ENCODE measurements around the gene PLEKHO2.

Gene PLEKHO2

GRCh38 chr15:64847876-64848716 lies 6.4 kb downstream of the PLEKHO2 start:
- no peak overlapping the region for H3K27ac ChIP-seq
- TF ChIP-seq CTCF (IDR thresholded peaks at IDR 0.05; ENCODE audit: low read depth, low read length) = no peak
- H3K27me3 ChIP-seq (ENCODE audit: insufficient read depth, low read depth, severe bottlenecking) = no peaks in the 10 kb centered on the region
- no peaks in the 10 kb centered on the region for H3K9me3 ChIP-seq (ENCODE audit: severe bottlenecking)
- DNase-seq = no peak
- peaks cover 13% of the 10 kb centered on the region for H3K36me3 ChIP-seq
- no peak overlapping the region for H3K4me3 ChIP-seq (ENCODE audit: low read depth, low read length)

- Histone ChIP-seq H3K27ac (no peak overlapping the region), H3K4me3 (ENCODE audit: low read depth, low read length) (no peak overlapping the region), H3K36me3 (peaks cover 28% of the 10 kb centered on the region), H3K27me3 (ENCODE audit: insufficient read depth, low read depth, severe bottlenecking) (no peaks in the 10 kb centered on the region), H3K9me3 (ENCODE audit: severe bottlenecking) (no peaks in the 10 kb centered on the region)
- TF ChIP-seq CTCF (IDR thresholded peaks at IDR 0.05; ENCODE audit: low read depth, low read length) = no peak
- DNase-seq = no peak
These were observed 9.2 kb downstream of the PLEKHO2 start for GRCh38 chr15:64850778-64851502.

- Histone ChIP-seq H3K9me3 (ENCODE audit: severe bottlenecking) (no peaks in the 10 kb centered on the region), H3K27ac (no peak overlapping the region), H3K36me3 (peaks cover 33% of the 10 kb centered on the region), H3K4me3 (ENCODE audit: low read depth, low read length) (no peak overlapping the region), H3K27me3 (ENCODE audit: insufficient read depth, low read depth, severe bottlenecking) (no peaks in the 10 kb centered on the region)
- TF ChIP-seq CTCF (IDR thresholded peaks at IDR 0.05; ENCODE audit: low read depth, low read length) = no peak
- no peak for DNase-seq
These were observed 9.8 kb downstream of the PLEKHO2 start for GRCh38 chr15:64851503-64851840.

GRCh38 chr15:64854041-64854440 lies 12.3 kb downstream of the PLEKHO2 start:
- H3K27ac ChIP-seq = no peak overlapping the region
- TF ChIP-seq CTCF (IDR thresholded peaks at IDR 0.05; ENCODE audit: low read depth, low read length) = no peak
- H3K27me3 ChIP-seq (ENCODE audit: insufficient read depth, low read depth, severe bottlenecking) = no peaks in the 10 kb centered on the region
- H3K9me3 ChIP-seq (ENCODE audit: severe bottlenecking) = no peaks in the 10 kb centered on the region
- no peak for DNase-seq
- no peak overlapping the region for H3K4me3 ChIP-seq (ENCODE audit: low read depth, low read length)
- H3K36me3 ChIP-seq = peaks cover 33% of the 10 kb centered on the region

GRCh38 chr15:64854526-64854925 lies 12.8 kb downstream of the PLEKHO2 start:
- H3K4me3 ChIP-seq (ENCODE audit: low read depth, low read length) = no peak overlapping the region
- peaks cover 31% of the 10 kb centered on the region for H3K36me3 ChIP-seq
- no peak for TF ChIP-seq CTCF (IDR thresholded peaks at IDR 0.05; ENCODE audit: low read depth, low read length)
- no peaks in the 10 kb centered on the region for H3K9me3 ChIP-seq (ENCODE audit: severe bottlenecking)
- H3K27ac ChIP-seq = no peak overlapping the region
- H3K27me3 ChIP-seq (ENCODE audit: insufficient read depth, low read depth, severe bottlenecking) = no peaks in the 10 kb centered on the region
- DNase-seq = no peak
